ENCODE measurements around the gene NAA10.

DNA sequence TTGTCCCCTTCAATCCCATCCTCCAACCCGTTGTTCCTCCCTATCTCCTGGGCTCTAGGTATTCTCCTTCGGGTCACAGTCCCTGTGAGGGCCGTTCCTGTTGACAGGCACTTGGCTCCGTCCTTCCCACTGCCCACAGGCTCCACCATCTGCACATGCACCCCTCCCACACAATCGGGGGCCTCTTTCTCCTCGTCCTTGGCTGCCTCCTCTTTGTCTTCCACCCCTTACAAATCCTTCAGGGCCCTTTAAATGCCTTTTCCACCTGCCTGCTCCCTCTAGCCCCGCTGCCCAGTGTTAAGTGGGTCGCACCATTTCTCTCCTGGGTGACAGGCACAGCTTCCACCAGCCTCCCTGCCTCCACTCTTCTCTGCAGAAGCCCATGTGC is 33.1 kb downstream of the NAA10 start:
- no peak for TF ChIP-seq EZH2phosphoT487 (IDR thresholded peaks at IDR 0.05; ENCODE audit: borderline replicate concordance)
- TF ChIP-seq, protein P1, sequence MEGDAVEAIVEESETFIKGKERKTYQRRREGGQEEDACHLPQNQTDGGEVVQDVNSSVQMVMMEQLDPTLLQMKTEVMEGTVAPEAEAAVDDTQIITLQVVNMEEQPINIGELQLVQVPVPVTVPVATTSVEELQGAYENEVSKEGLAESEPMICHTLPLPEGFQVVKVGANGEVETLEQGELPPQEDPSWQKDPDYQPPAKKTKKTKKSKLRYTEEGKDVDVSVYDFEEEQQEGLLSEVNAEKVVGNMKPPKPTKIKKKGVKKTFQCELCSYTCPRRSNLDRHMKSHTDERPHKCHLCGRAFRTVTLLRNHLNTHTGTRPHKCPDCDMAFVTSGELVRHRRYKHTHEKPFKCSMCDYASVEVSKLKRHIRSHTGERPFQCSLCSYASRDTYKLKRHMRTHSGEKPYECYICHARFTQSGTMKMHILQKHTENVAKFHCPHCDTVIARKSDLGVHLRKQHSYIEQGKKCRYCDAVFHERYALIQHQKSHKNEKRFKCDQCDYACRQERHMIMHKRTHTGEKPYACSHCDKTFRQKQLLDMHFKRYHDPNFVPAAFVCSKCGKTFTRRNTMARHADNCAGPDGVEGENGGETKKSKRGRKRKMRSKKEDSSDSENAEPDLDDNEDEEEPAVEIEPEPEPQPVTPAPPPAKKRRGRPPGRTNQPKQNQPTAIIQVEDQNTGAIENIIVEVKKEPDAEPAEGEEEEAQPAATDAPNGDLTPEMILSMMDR (conservative IDR thresholded peaks at IDR 0.05; ENCODE audit: low read length) = no peak

All from Loucy (cell line).